ENCODE measurements around the gene SHISA7.

DNA sequence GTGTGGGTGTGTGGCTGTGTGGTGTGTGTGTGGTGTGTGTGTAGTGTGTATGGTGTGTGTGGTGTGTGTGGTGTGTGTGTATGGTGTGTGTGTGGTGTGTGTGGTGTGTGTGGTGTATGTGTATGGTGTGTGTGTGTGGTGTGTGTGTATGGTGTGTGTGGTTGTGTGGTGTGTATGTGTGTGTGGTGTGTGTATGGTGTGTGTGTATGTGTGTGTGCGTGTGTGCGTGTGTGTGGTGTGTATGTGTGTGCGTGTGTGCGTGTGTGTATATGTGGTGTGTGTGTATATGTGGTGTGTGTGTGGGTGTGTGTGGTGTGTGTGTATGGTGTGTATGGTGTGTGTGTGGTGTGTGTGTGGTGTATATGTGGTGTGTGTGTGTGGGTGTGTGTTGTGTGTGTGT, 8.1 kb downstream of the SHISA7 start:
- TF ChIP-seq GABPA (IDR thresholded peaks at IDR 0.05; ENCODE audit: low read depth) (no peak), CTCF (IDR thresholded peaks at IDR 0.05; ENCODE audit: insufficient read depth, low read length) (no peak)
